Measurements from ENCODE around the gene BTN2A1. TPM values are rescaled to one million over a fixed set of nuclear protein-coding genes. Genes with fewer than 3 reads are reported as not detected.
A peak's percentile ranks its signal among the peaks of the same experiment; 100 is the strongest.

The BTN2A1 gene
- total and polyA plus RNA-seq, 9 of the 15 experiments (the other 6 are each of a cell fraction or from before 2014, with no cell fraction given), result 6.7 to 22.1 (median 16.4) TPM

- TF ChIP-seq NR2C2 (CRISPR knock-in tag; IDR thresholded peaks at IDR 0.05) (no peak), NR2C2 (tag; IDR thresholded peaks at IDR 0.05) (no peak), TSHZ1 (CRISPR knock-in tag; IDR thresholded peaks at IDR 0.05) (no peak), NFYB (IDR thresholded peaks at IDR 0.05; ENCODE audit: extremely low read depth, insufficient read length) (peak; percentile 50), TCF15 (CRISPR knock-in tag; IDR thresholded peaks at IDR 0.05) (no peak), ID3 (CRISPR knock-in tag; IDR thresholded peaks at IDR 0.05) (no peak), ID3 (tag; IDR thresholded peaks at IDR 0.05) (peak; percentile 56; the same call in 1 of the 2 replicates), HNRNPH1 (optimal IDR thresholded peaks at IDR 0.05; ENCODE audit: low read depth, low read length) (no peak), HDAC8 (tag; IDR thresholded peaks at IDR 0.05) (no peak), HDAC1 (IDR thresholded peaks at IDR 0.05) (peak in 1 of 2 experiments; percentile 74; a peak in 2 of 4 replicates), CREBBP (IDR thresholded peaks at IDR 0.05; ENCODE audit: low read depth, low read length) (no peak), RNF219 (CRISPR knock-in tag; IDR thresholded peaks at IDR 0.05) (no peak), ZBTB26 (CRISPR knock-in tag; IDR thresholded peaks at IDR 0.05) (peak; percentile 83), CSDE1 (IDR thresholded peaks at IDR 0.05) (no peak), SIRT6 (IDR thresholded peaks at IDR 0.05; ENCODE audit: low read depth, low read length) (no peak), ZKSCAN3 (CRISPR knock-in tag; IDR thresholded peaks at IDR 0.05) (no peak), ZNF57 (CRISPR knock-in tag; IDR thresholded peaks at IDR 0.05) (no peak), XRCC4 (IDR thresholded peaks at IDR 0.05; ENCODE audit: extremely low read depth, insufficient read depth, insufficient read length) (no peak), BCL6 (CRISPR knock-in tag; IDR thresholded peaks at IDR 0.05) (no peak), RAD21 (CRISPR knock-in tag; conservative IDR thresholded peaks at IDR 0.05 in 1 of 2, IDR thresholded peaks at IDR 0.05 in 1 of 2) (peak in 1 of 2 experiments; percentile 18; a peak in 2 of 4 replicates)
Observed at GRCh38 chr6:26421259-26422144, 36.3 kb upstream of the BTN2A1 start (continued).
